SK-N-SH (cell line): ENCODE results near the gene SORCS3. TPM values are rescaled to one million over a fixed set of nuclear protein-coding genes. Genes with fewer than 3 reads are reported as not detected.

Experiments
- CTCF ChIA-PET: fragments of 300-600, 350-600 bp; formaldehyde crosslinking; extraction: SDS; loops from one replicate; lab custom pipeline; 2021; lab: Yijun Ruan, JAX
- POLR2A ChIA-PET: fragments of 350-600 bp; sonication (Branson Sonifier 250); formaldehyde crosslinking; extraction: SDS; loops from one replicate; lab custom pipeline; 2020; ENCODE audit warnings: antibody characterized with exemption, inconsistent platforms; lab: Yijun Ruan, JAX
- DNase-seq: peaks from one replicate; pipeline ENCODE4 v3.0.0; 2012
- H2AFZ ChIP-seq: fragments of 200-600 bp; sonication (generic); 2 replicates; pipeline ENCODE4 v1.8.1; 2016; ENCODE audit warnings: antibody characterized with exemption, mild to moderate bottlenecking, low read depth
- H3F3A ChIP-seq: fragments of 200-600 bp; sonication (generic); replicated peaks from 2 replicates; pipeline ENCODE3; 2016; ENCODE audit warnings: antibody characterized with exemption, mild to moderate bottlenecking; ENCODE audit not compliant: insufficient read depth
- H3K27ac ChIP-seq, 2 experiments: fragments of 200-500 bp in 1 of 2; fragments of 200-600 bp in 1 of 2; sonication (Bioruptor generic) in 1 of 2; sonication (generic), shearing (Covaris generic) in 1 of 2; 2 replicates each; pipeline versions ENCODE4 v1.5.1 to v1.6.1; 2014 to 2016; ENCODE audit warnings: low read depth in 2 of 2, inconsistent platforms in 1 of 2, low read length in 1 of 2, mild to moderate bottlenecking in 1 of 2, mixed read lengths in 1 of 2
- H3K27me3 ChIP-seq: fragments of 200-600 bp; sonication (generic), shearing (Covaris generic); 2 replicates; pipeline ENCODE4 v1.6.1; 2016; ENCODE audit warnings: mixed run types; ENCODE audit not compliant: insufficient read depth
- H3K36me3 ChIP-seq, 2 experiments: fragments of 200-500 bp in 1 of 2; fragments of 200-600 bp in 1 of 2; sonication (Bioruptor generic) in 1 of 2; sonication (generic) in 1 of 2; replicated peaks in 1 of 2; 2 replicates each; pipeline versions ENCODE3 to v1.5.1; 2014 to 2016; ENCODE audit warnings: low read length in 1 of 2, mild to moderate bottlenecking in 1 of 2; ENCODE audit not compliant: insufficient read depth in 2 of 2, control insufficient read depth in 1 of 2
- H3K4me1 ChIP-seq, 2 experiments: fragments of 200-500 bp in 1 of 2; fragments of 200-600 bp in 1 of 2; sonication (Bioruptor generic) in 1 of 2; sonication (generic), shearing (Covaris generic) in 1 of 2; 2 replicates each; pipeline versions ENCODE4 v1.5.1 to v1.6.1; 2014 to 2016; ENCODE audit warnings: low read depth in 1 of 2, low read length in 1 of 2, mixed run types in 1 of 2; ENCODE audit not compliant: insufficient read depth in 2 of 2, control insufficient read depth in 1 of 2
- H3K4me2 ChIP-seq: fragments of 200-600 bp; sonication (generic), shearing (Covaris generic); 2 replicates; pipeline ENCODE4 v1.6.1; 2017; ENCODE audit warnings: mixed run types
- H3K4me3 ChIP-seq, 2 experiments: fragments of 200-500 bp in 1 of 2; fragments of 200-600 bp in 1 of 2; sonication (Bioruptor generic) in 1 of 2; sonication (generic), shearing (Covaris generic) in 1 of 2; 2 replicates each; pipeline versions ENCODE4 v1.5.1 to v1.8.1; 2014 to 2016; ENCODE audit warnings: low read depth in 2 of 2, inconsistent platforms in 1 of 2, low read length in 1 of 2, mild to moderate bottlenecking in 1 of 2, mixed read lengths in 1 of 2, moderate library complexity in 1 of 2
- H3K79me2 ChIP-seq: fragments of 200-600 bp; sonication (generic); 2 replicates; pipeline ENCODE4 v1.8.1; 2017; ENCODE audit warnings: mild to moderate bottlenecking; ENCODE audit not compliant: insufficient read depth
- H3K9ac ChIP-seq: fragments of 200-600 bp; sonication (generic); 2 replicates; pipeline ENCODE4 v1.6.1; 2017; ENCODE audit warnings: mixed run types
- H3K9me2 ChIP-seq: fragments of 200-600 bp; sonication (generic); 2 replicates; pipeline ENCODE4 v1.6.1; 2017; ENCODE audit warnings: mixed run types
- H3K9me3 ChIP-seq: fragments of 200-600 bp; sonication (generic); 2 replicates; pipeline ENCODE4 v1.6.1; 2017; ENCODE audit warnings: mixed run types, mild to moderate bottlenecking, moderate library complexity
- H4K20me1 ChIP-seq: fragments of 200-600 bp; sonication (generic); 2 replicates; pipeline ENCODE4 v1.6.1; 2017; ENCODE audit warnings: mild to moderate bottlenecking, mixed run types; ENCODE audit not compliant: insufficient read depth
- CHD2 ChIP-seq: fragments of 150-350 bp; IDR thresholded peaks from 2 replicates; pipeline ENCODE4 v1.6.1; 2018; ENCODE audit warnings: low read length; ENCODE audit not compliant: partially characterized antibody
- EZH2phosphoT487 ChIP-seq: fragments of 200-600 bp; sonication (generic); IDR thresholded peaks from 2 replicates; pipeline ENCODE4 v1.6.1; 2017; ENCODE audit warnings: low read depth, mixed run types, mild to moderate bottlenecking, antibody characterized with exemption, moderate library complexity, borderline replicate concordance
- FOXJ3 ChIP-seq: sonication (generic); formaldehyde crosslinking; IDR thresholded peaks from 2 replicates; pipeline ENCODE4 v1.5.1; 2020; ENCODE audit warnings: mild to moderate bottlenecking, missing genetic modification reagents
- GATA2 ChIP-seq: sonication (generic); formaldehyde crosslinking; IDR thresholded peaks from 2 replicates; pipeline ENCODE4 v1.5.0; 2020; ENCODE audit warnings: mild to moderate bottlenecking, missing genetic modification reagents
- IRF3 ChIP-seq: fragments of 150-350 bp; IDR thresholded peaks from 2 replicates; pipeline ENCODE4 v1.6.1; 2016; ENCODE audit warnings: mild to moderate bottlenecking, low read depth, low read length
- MEF2A ChIP-seq: IDR thresholded peaks from 2 replicates; pipeline ENCODE4 v1.4.0; 2012; ENCODE audit warnings: low read depth, borderline replicate concordance
- NFIC ChIP-seq: IDR thresholded peaks from 2 replicates; pipeline ENCODE4 v1.4.0; 2012; ENCODE audit warnings: borderline replicate concordance
- NRF1 ChIP-seq: IDR thresholded peaks from 2 replicates; pipeline ENCODE4 v1.6.1; 2012; ENCODE audit warnings: low read depth, mild to moderate bottlenecking, low read length
- PBX3 ChIP-seq: IDR thresholded peaks from 2 replicates; pipeline ENCODE4; 2012
- REST ChIP-seq: IDR thresholded peaks from 2 replicates; pipeline ENCODE4 v1.6.1; 2012; ENCODE audit warnings: mild to moderate bottlenecking, low read depth, low read length, moderate library complexity
- SMC3 ChIP-seq: IDR thresholded peaks from 2 replicates; pipeline ENCODE4 v1.6.1; 2012; ENCODE audit warnings: low read depth, low read length, improper control_type of control experiment
- TAF1 ChIP-seq: IDR thresholded peaks from 2 replicates; pipeline ENCODE4 v1.6.1; 2012; ENCODE audit warnings: low read depth, mild to moderate bottlenecking, low read length, moderate library complexity, borderline replicate concordance
- TCF12 ChIP-seq: IDR thresholded peaks from 2 replicates; pipeline ENCODE4 v1.4.0; 2012
- YY1 ChIP-seq: IDR thresholded peaks from 2 replicates; pipeline ENCODE4 v1.4.0; 2012; ENCODE audit warnings: low read depth, mild to moderate bottlenecking
- WGBS: methylation state at CpG from one replicate; pipeline ENCODE4 v1.1.6; 2017; ENCODE audit warnings: low lambda C conversion rate; 5-methylcytosine and 5-hydroxymethylcytosine counted together
- polyA plus RNA-seq, 3 experiments: library from polyadenylated mRNA; depleted of rRNA; stranded (reverse); fragments of >200 nt; gene quantifications; 2 replicates each; pipeline ENCODE4 v1.2.3, GENCODE V29; 2012
- TF ChIP-seq, protein P1 (sequence below): IDR thresholded peaks from 2 replicates; pipeline ENCODE4 v1.4.0; 2012; ENCODE audit warnings: low read depth, borderline replicate concordance
- TF ChIP-seq, protein P2 (sequence below): IDR thresholded peaks from 2 replicates; pipeline ENCODE4 v1.4.0; 2012; ENCODE audit warnings: low read depth

The SORCS3 gene
- polyA plus RNA-seq, 1 of the 3 experiments (the other 2 are of a cell fraction), result not detected

- Histone ChIP-seq H3K4me2 (no peak overlapping the region), H3K27ac (no peak overlapping the region), H3F3A (no peaks in the 10 kb centered on the region), H3K4me1 (no peaks in the 10 kb centered on the region; a peak in 1 of 4 replicates), H3K79me2 (no peaks in the 10 kb centered on the region), H3K9me2 (no peaks in the 10 kb centered on the region), H2AFZ (no peak overlapping the region), H3K36me3 (no peaks in the 10 kb centered on the region), H3K27me3 (no peaks in the 10 kb centered on the region), H4K20me1 (no peaks in the 10 kb centered on the region), H3K9me3 (no peaks in the 10 kb centered on the region), H3K4me3 (no peak overlapping the region), H3K9ac (no peak overlapping the region)
- no peak for TF ChIP-seq GATA2 (CRISPR knock-in tag)
- no peak for TF ChIP-seq TAF1
- ChIA-PET CTCF (no interaction called here), POLR2A (no interaction called here)
- 28% methylated on average over 2 of the region's 2 CpGs for WGBS
- no peak for DNase-seq
Measured at GRCh38 chr10:105192861-105193260, 551.8 kb downstream of the SORCS3 start.

GRCh38 chr10:105195831-105196230, 554.7 kb downstream of the SORCS3 start:
- H3K9me3 ChIP-seq, result no peaks in the 10 kb centered on the region
- no peaks in the 10 kb centered on the region for H3K79me2 ChIP-seq
- no peak overlapping the region for H3K27ac ChIP-seq
- 11% methylated on average over 4 of the region's 4 CpGs for WGBS
- no peak overlapping the region for H3K9ac ChIP-seq
- no peaks in the 10 kb centered on the region for H3F3A ChIP-seq
- H4K20me1 ChIP-seq, result no peaks in the 10 kb centered on the region
- ChIA-PET CTCF (interaction anchor here (1.0 to 1.2 kb wide), 2 partner anchors 8 to 12 kb away, joined by 3 to 4 read pairs; no protein-coding TSS in a partner anchor), POLR2A (no interaction called here)
- no peaks in the 10 kb centered on the region for H3K4me1 ChIP-seq
- no peak overlapping the region for H2AFZ ChIP-seq
- no peaks in the 10 kb centered on the region for H3K9me2 ChIP-seq
- no peak for DNase-seq
- no peaks in the 10 kb centered on the region for H3K27me3 ChIP-seq
- no peaks in the 10 kb centered on the region for H3K36me3 ChIP-seq
- no peak overlapping the region for H3K4me2 ChIP-seq
- TF ChIP-seq TCF12 (no peak), NFIC (no peak), CHD2 (no peak), MEF2A (no peak), IRF3 (no peak), EZH2phosphoT487 (no peak), SMC3 (no peak), FOXJ3 (CRISPR knock-in tag) (no peak), PBX3 (no peak), REST (no peak), YY1 (no peak), NRF1 (no peak)
- TF ChIP-seq, protein P1, sequence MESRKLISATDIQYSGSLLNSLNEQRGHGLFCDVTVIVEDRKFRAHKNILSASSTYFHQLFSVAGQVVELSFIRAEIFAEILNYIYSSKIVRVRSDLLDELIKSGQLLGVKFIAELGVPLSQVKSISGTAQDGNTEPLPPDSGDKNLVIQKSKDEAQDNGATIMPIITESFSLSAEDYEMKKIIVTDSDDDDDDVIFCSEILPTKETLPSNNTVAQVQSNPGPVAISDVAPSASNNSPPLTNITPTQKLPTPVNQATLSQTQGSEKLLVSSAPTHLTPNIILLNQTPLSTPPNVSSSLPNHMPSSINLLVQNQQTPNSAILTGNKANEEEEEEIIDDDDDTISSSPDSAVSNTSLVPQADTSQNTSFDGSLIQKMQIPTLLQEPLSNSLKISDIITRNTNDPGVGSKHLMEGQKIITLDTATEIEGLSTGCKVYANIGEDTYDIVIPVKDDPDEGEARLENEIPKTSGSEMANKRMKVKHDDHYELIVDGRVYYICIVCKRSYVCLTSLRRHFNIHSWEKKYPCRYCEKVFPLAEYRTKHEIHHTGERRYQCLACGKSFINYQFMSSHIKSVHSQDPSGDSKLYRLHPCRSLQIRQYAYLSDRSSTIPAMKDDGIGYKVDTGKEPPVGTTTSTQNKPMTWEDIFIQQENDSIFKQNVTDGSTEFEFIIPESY, result no peak
- TF ChIP-seq, protein P2, sequence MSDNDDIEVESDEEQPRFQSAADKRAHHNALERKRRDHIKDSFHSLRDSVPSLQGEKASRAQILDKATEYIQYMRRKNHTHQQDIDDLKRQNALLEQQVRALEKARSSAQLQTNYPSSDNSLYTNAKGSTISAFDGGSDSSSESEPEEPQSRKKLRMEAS, result no peak
- no peak overlapping the region for H3K4me3 ChIP-seq
